Liver (tissue), 9 donors: ENCODE results near the gene LSMEM2. TPM values are rescaled to one million over a fixed set of nuclear protein-coding genes. Genes with fewer than 3 reads are reported as not detected.

Experiments used
- DNase-seq: peaks from one replicate; pipeline ENCODE4 v3.0.0-alpha.2; 2017; ENCODE audit warnings: low spot score
- H3K27ac ChIP-seq, 2 donors: one replicate each; pipeline ENCODE4 v1.7.0; 2013; ENCODE audit warnings: inconsistent platforms in 2 of 2, low read length in 2 of 2, control low read depth in 1 of 2, low read depth in 1 of 2, mild to moderate bottlenecking in 1 of 2
- H3K27me3 ChIP-seq, 4 donors: one replicate each; pipeline versions ENCODE4 v1.6.1 to v1.7.0; 2013; ENCODE audit warnings: low read length in 3 of 4, inconsistent platforms in 1 of 4, mild to moderate bottlenecking in 1 of 4, moderate library complexity in 1 of 4; ENCODE audit not compliant: control insufficient read depth in 4 of 4, insufficient read depth in 4 of 4
- H3K36me3 ChIP-seq, 4 donors: one replicate each; pipeline versions ENCODE4 v1.6.1 to v1.7.0; 2013; ENCODE audit warnings: low read length in 3 of 4, mild to moderate bottlenecking in 3 of 4, low read depth in 1 of 4, moderate library complexity in 1 of 4; ENCODE audit not compliant: control insufficient read depth in 4 of 4, insufficient read depth in 3 of 4
- H3K4me1 ChIP-seq, 4 donors: one replicate each; pipeline versions ENCODE4 v1.6.1 to v1.7.0; 2013; ENCODE audit warnings: low read length in 3 of 4, mild to moderate bottlenecking in 3 of 4, moderate library complexity in 1 of 4; ENCODE audit not compliant: control insufficient read depth in 4 of 4, insufficient read depth in 4 of 4
- H3K4me3 ChIP-seq, 3 donors: one replicate each; pipeline versions ENCODE4 v1.6.1 to v1.7.0; 2013; ENCODE audit warnings: low read length in 3 of 3, control low read depth in 1 of 3, low read depth in 1 of 3, mild to moderate bottlenecking in 1 of 3
- H3K9ac ChIP-seq, 2 donors: one replicate each; pipeline ENCODE4 v1.7.0; 2013; ENCODE audit warnings: low read length in 2 of 2, mild to moderate bottlenecking in 2 of 2, moderate library complexity in 2 of 2, control low read depth in 1 of 2, low read depth in 1 of 2
- H3K9me3 ChIP-seq, 4 donors: one replicate each; pipeline versions ENCODE4 v1.6.1 to v1.7.0; 2013; ENCODE audit warnings: low read length in 3 of 4; ENCODE audit not compliant: control insufficient read depth in 4 of 4
- ATF3 ChIP-seq: IDR thresholded peaks from 2 replicates; pipeline ENCODE4 v1.6.1; 2016; ENCODE audit warnings: antibody characterized with exemption
- EGR1 ChIP-seq, 2 donors: IDR thresholded peaks; 2 replicates each; pipeline ENCODE4 v1.6.1; 2016 to 2018; ENCODE audit warnings: antibody characterized with exemption in 2 of 2, low read depth in 2 of 2
- FOXA1 ChIP-seq: IDR thresholded peaks from 2 replicates; pipeline ENCODE4 v1.6.1; 2016; ENCODE audit warnings: antibody characterized with exemption
- FOXA2 ChIP-seq: IDR thresholded peaks from 2 replicates; pipeline ENCODE4 v1.6.1; 2016; ENCODE audit warnings: antibody characterized with exemption
- GABPA ChIP-seq, 2 donors: IDR thresholded peaks in 1 of 2; conservative IDR thresholded peaks in 1 of 2; 2 replicates each; pipeline ENCODE4 v1.6.1; 2016; ENCODE audit warnings: antibody characterized with exemption in 2 of 2, mild to moderate bottlenecking in 1 of 2, moderate library complexity in 1 of 2
- HNF4G ChIP-seq: IDR thresholded peaks from 2 replicates; pipeline ENCODE4 v1.6.1; 2016; ENCODE audit warnings: antibody characterized with exemption
- NR2F2 ChIP-seq: IDR thresholded peaks from 2 replicates; pipeline ENCODE4 v1.6.1; 2016; ENCODE audit warnings: antibody characterized with exemption
- RAD21 ChIP-seq, 2 donors: IDR thresholded peaks; 2 replicates each; pipeline ENCODE4 v1.6.1; 2016; ENCODE audit warnings: antibody characterized with exemption in 2 of 2, mild to moderate bottlenecking in 2 of 2
- SP1 ChIP-seq: IDR thresholded peaks from 2 replicates; pipeline ENCODE4 v1.6.1; 2018; ENCODE audit warnings: antibody characterized with exemption, mild to moderate bottlenecking
- TAF1 ChIP-seq: conservative IDR thresholded peaks from 2 replicates; pipeline ENCODE4 v1.6.1; 2016; ENCODE audit warnings: antibody characterized with exemption, mild to moderate bottlenecking
- YY1 ChIP-seq: IDR thresholded peaks from 2 replicates; pipeline ENCODE4 v1.6.1; 2016; ENCODE audit warnings: antibody characterized with exemption, mild to moderate bottlenecking
- WGBS: extraction: QIAGEN DNeasy Blood & Tissue Kit; methylation state at CpG from one replicate; pipeline ENCODE4 v1.1.7; 2013; 5-methylcytosine and 5-hydroxymethylcytosine counted together
- polyA plus RNA-seq, 2 donors: library from polyadenylated mRNA; stranded (reverse) in 1 of 2; unstranded in 1 of 2; fragments of 200-250 nt in 1 of 2; fragments of >200 nt in 1 of 2; fragmentation: Nextera tagmentation in 1 of 2; extraction: Ambion mirVana in 1 of 2; gene quantifications; one replicate each; pipeline versions ENCODE4 v1.2.1 to v1.2.3, GENCODE V29; 2013 to 2015
- total RNA-seq, 2 donors: library from RNA; depleted of rRNA; stranded (reverse); fragments of >200 nt; gene quantifications; one replicate each; pipeline ENCODE4 v1.2.3, GENCODE V29; 2014
- TF ChIP-seq, protein P1 (sequence below): IDR thresholded peaks from 2 replicates; pipeline ENCODE4 v1.6.1; 2016; ENCODE audit warnings: antibody characterized with exemption
- TF ChIP-seq, protein P2 (sequence below): fragments of 150-350 bp; IDR thresholded peaks from 2 replicates; pipeline ENCODE4 v1.5.1; 2017; ENCODE audit warnings: improper control_type of control experiment, low read depth, low read length; ENCODE audit not compliant: missing input control
- TF ChIP-seq, protein P3 (sequence below): IDR thresholded peaks from 2 replicates; pipeline ENCODE4 v1.6.1; 2016; ENCODE audit warnings: antibody characterized with exemption, mild to moderate bottlenecking
- donor health status: healthy.
- donor health status: healthy.
- donor health status: healthy.
- donor health status: healthy.
- donor health status: healthy.

LSMEM2 gene
- total and polyA plus RNA-seq, 4 donors = 0.03 to 0.08 TPM; not detected in 2

GRCh38 chr3:50237133-50237651 lies 41.7 kb upstream of the LSMEM2 start:
- DNase-seq = no peak
- Histone ChIP-seq H3K9me3 (no peaks in the 10 kb centered on the region), H3K4me3 (peak overlapping the region; percentile 70 to 83 (median 80)), H3K36me3 (no peaks in the 10 kb centered on the region), H3K9ac (peak overlapping the region; percentile 77 to 86), H3K27ac (peak overlapping the region; percentile 89 to 91), H3K4me1 (peaks cover 18 to 56% (median 43%) of the 10 kb centered on the region in 4 donors), H3K27me3 (no peaks in the 10 kb centered on the region)
- WGBS = 29% methylated on average over 7 of the region's 7 CpGs
- TF ChIP-seq, protein P1, sequence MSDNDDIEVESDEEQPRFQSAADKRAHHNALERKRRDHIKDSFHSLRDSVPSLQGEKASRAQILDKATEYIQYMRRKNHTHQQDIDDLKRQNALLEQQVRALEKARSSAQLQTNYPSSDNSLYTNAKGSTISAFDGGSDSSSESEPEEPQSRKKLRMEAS = no peak
- TF ChIP-seq, protein P2, sequence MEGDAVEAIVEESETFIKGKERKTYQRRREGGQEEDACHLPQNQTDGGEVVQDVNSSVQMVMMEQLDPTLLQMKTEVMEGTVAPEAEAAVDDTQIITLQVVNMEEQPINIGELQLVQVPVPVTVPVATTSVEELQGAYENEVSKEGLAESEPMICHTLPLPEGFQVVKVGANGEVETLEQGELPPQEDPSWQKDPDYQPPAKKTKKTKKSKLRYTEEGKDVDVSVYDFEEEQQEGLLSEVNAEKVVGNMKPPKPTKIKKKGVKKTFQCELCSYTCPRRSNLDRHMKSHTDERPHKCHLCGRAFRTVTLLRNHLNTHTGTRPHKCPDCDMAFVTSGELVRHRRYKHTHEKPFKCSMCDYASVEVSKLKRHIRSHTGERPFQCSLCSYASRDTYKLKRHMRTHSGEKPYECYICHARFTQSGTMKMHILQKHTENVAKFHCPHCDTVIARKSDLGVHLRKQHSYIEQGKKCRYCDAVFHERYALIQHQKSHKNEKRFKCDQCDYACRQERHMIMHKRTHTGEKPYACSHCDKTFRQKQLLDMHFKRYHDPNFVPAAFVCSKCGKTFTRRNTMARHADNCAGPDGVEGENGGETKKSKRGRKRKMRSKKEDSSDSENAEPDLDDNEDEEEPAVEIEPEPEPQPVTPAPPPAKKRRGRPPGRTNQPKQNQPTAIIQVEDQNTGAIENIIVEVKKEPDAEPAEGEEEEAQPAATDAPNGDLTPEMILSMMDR = no peak
- no peak for TF ChIP-seq GABPA (IDR thresholded peaks at IDR 0.05 in 1 of 2, conservative IDR thresholded peaks at IDR 0.05 in 1 of 2)
- no peak for TF ChIP-seq SP1
- no peak for TF ChIP-seq NR2F2
- no peak for TF ChIP-seq TAF1
- no peak for TF ChIP-seq ATF3
- TF ChIP-seq HNF4G = no peak
- TF ChIP-seq FOXA2 = no peak
- TF ChIP-seq RAD21 (IDR thresholded peaks at IDR 0.05) = no peak

DNA sequence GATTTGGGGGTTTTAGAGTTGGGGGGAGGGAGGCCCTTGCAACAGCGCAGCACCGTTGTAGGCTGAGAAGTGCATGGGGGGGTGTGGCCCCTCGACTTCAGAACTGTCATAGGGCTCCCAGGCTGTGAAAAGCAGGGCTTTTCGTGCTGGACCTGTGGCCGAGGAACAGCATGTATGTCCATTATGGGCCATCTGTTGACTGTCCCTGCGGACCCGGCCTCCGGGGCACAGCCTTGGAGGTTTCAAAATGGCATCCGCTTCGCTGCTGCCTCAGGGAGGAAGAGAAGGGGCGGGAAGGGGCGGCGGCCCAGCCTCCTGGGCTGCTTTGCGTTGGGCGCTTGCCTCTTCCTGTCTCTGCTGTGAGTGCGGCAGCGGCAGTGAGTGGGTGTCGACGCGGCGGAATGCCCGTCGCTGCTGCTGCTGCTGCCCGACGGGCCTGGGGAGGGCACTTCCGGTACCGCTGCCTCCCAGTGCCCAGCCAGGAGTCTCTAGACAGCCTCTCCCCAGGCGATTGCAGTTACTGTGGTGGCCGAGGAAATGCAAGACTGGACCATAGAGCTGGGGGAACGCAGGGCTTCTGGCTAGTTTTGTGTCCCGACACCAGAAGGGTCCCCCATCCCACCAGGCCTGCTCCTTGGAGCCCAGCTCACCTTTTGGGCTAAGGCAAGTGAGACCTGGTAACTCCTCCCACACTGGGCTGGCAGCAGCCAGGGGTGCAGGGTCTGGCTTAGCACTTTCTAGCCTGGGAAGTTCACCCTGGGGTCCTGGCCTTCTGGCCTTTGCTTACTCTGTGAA lies 40.9 kb upstream of the LSMEM2 start:
- Histone ChIP-seq H3K27me3 (no peaks in the 10 kb centered on the region), H3K4me1 (peaks cover 18 to 63% (median 48%) of the 10 kb centered on the region in 4 donors), H3K4me3 (peak overlapping the region; percentile 70 to 83 (median 80)), H3K27ac (peak overlapping the region; percentile 89 to 91), H3K9ac (peak overlapping the region; percentile 77 to 86), H3K9me3 (no peaks in the 10 kb centered on the region), H3K36me3 (no peaks in the 10 kb centered on the region)
- peak; percentile 61 for DNase-seq
- WGBS = 10% methylated on average over 31 of the region's 31 CpGs
- peak; percentile 95 for TF ChIP-seq YY1
- TF ChIP-seq, protein P3, sequence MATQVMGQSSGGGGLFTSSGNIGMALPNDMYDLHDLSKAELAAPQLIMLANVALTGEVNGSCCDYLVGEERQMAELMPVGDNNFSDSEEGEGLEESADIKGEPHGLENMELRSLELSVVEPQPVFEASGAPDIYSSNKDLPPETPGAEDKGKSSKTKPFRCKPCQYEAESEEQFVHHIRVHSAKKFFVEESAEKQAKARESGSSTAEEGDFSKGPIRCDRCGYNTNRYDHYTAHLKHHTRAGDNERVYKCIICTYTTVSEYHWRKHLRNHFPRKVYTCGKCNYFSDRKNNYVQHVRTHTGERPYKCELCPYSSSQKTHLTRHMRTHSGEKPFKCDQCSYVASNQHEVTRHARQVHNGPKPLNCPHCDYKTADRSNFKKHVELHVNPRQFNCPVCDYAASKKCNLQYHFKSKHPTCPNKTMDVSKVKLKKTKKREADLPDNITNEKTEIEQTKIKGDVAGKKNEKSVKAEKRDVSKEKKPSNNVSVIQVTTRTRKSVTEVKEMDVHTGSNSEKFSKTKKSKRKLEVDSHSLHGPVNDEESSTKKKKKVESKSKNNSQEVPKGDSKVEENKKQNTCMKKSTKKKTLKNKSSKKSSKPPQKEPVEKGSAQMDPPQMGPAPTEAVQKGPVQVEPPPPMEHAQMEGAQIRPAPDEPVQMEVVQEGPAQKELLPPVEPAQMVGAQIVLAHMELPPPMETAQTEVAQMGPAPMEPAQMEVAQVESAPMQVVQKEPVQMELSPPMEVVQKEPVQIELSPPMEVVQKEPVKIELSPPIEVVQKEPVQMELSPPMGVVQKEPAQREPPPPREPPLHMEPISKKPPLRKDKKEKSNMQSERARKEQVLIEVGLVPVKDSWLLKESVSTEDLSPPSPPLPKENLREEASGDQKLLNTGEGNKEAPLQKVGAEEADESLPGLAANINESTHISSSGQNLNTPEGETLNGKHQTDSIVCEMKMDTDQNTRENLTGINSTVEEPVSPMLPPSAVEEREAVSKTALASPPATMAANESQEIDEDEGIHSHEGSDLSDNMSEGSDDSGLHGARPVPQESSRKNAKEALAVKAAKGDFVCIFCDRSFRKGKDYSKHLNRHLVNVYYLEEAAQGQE = peak; percentile 30
- peak; percentile 30 to 79 for TF ChIP-seq GABPA (IDR thresholded peaks at IDR 0.05 in 1 of 2, conservative IDR thresholded peaks at IDR 0.05 in 1 of 2)
- TF ChIP-seq TAF1 = peak; percentile 50
- TF ChIP-seq NR2F2 = peak; percentile 20
- TF ChIP-seq FOXA1 = no peak
- TF ChIP-seq EGR1 (IDR thresholded peaks at IDR 0.05; ENCODE audit: low read depth in 2 of 2) = peak; percentile 17 to 27
- no peak for TF ChIP-seq SP1
